Muscle layer of duodenum (tissue), 2 donors: ENCODE measurements around the gene EIF1AD.

Experiments
- H3K27ac ChIP-seq: one replicate; pipeline ENCODE4 v1.7.0; 2013; ENCODE audit warnings: mild to moderate bottlenecking, low read length
- H3K27me3 ChIP-seq: one replicate; pipeline ENCODE4 v1.7.0; 2013; ENCODE audit warnings: low read depth, mild to moderate bottlenecking, control low read depth, low read length
- H3K36me3 ChIP-seq, 2 donors: one replicate each; pipeline ENCODE4 v1.7.0; 2013; ENCODE audit warnings: low read length in 2 of 2, control low read depth in 1 of 2, mild to moderate bottlenecking in 1 of 2; ENCODE audit not compliant: insufficient read depth in 2 of 2, control insufficient read depth in 1 of 2
- H3K4me1 ChIP-seq, 2 donors: one replicate each; pipeline ENCODE4 v1.7.0; 2013; ENCODE audit warnings: low read length in 2 of 2, mild to moderate bottlenecking in 2 of 2, control low read depth in 1 of 2, moderate library complexity in 1 of 2; ENCODE audit not compliant: insufficient read depth in 2 of 2, control insufficient read depth in 1 of 2
- H3K4me3 ChIP-seq, 2 donors: one replicate each; pipeline ENCODE4 v1.7.0; 2013; ENCODE audit warnings: low read length in 2 of 2, low read depth in 1 of 2, mild to moderate bottlenecking in 1 of 2
- H3K9me3 ChIP-seq, 2 donors: one replicate each; pipeline ENCODE4 v1.7.0; 2013; ENCODE audit warnings: low read length in 2 of 2, control low read depth in 1 of 2, mild to moderate bottlenecking in 1 of 2; ENCODE audit not compliant: control insufficient read depth in 1 of 2
- donor health status: healthy.

EIF1AD gene

DNA sequence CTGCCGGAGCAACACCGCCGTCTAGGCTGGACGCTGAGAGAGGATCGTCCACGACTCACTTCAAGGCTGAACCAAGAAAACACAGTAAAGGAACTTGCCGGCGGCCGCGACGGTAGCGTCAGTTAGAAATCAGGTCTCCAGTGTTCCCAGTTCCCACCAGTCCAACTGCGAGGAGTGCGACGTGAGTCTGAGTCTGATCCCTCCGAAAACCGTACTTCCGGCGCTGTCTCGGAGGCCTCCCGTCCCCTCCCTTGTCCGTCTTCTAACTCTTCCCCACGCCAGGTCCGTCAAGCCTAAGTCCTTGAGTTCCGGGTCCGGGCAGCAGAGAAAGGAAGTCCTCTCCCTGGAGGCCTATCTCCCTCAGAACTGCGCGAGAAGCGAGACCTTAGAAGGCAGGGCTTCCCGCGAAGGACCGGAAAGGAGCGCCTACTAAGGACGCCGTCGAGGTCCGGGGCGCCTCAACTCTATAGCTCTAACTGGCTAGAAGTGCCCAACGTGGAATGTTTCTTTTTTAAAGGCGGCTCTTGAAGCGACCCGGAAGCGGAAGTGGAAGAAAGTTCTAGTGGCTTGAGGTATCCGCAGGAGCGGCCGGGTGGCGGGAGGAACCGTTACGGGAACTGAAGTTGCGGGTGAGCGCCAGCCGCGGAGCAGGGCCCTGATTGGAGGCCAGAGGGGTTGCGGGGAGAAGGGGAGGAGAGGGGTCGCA lies at the start of gene EIF1AD, which contains the start of gene BANF1:
Gene EIF1AD (minus strand): TSS at position 216 of the 706 bp plus-strand sequence. CDS start 1,768 bp downstream, outside the sequence.
Gene BANF1 (plus strand): TSS at position 562 of the 706 bp plus-strand sequence. CDS start 748 bp downstream, outside the sequence.
- H3K27me3 ChIP-seq: no peaks in the 10 kb centered on the region
- peak within 1 kb of the TSS; percentile 100 for H3K4me3 ChIP-seq
- peaks cover 43 to 54% of the 10 kb centered on the region in 2 donors for H3K36me3 ChIP-seq
- H3K4me1 ChIP-seq: peaks cover 8 to 26% of the 10 kb centered on the region in 2 donors
- no peaks in the 10 kb centered on the region for H3K9me3 ChIP-seq
- peak within 1 kb of the TSS; percentile 96 for H3K27ac ChIP-seq

DNA sequence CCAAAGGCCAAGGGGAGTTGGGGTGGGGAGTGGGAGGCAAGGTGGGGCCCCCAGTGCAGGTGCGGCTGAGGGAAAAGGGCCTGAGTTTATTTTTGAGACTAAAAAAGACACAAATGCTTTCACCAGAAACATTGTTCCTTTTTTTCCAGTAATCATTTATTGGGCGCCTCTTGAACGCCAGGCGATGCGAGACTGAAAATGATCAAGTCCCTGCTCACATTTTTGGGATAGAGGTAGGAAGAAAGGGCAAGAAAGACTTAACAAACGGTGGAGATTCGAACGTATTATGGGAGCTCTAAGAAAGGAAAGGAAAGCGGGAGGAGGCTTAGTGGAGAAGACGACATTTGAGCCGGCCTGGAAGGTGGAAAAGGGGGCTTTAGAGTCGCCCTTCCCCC lies 49.4 kb upstream of the EIF1AD start:
- peaks cover 17 to 18% of the 10 kb centered on the region in 2 donors for H3K36me3 ChIP-seq
- H3K27ac ChIP-seq: peak overlapping the region; percentile 86
- H3K27me3 ChIP-seq: peaks cover 3% of the 10 kb centered on the region
- no peaks in the 10 kb centered on the region for H3K9me3 ChIP-seq
- H3K4me1 ChIP-seq: peaks cover 13 to 22% of the 10 kb centered on the region in 2 donors
- H3K4me3 ChIP-seq: peak overlapping the region; percentile 80 to 100

DNA sequence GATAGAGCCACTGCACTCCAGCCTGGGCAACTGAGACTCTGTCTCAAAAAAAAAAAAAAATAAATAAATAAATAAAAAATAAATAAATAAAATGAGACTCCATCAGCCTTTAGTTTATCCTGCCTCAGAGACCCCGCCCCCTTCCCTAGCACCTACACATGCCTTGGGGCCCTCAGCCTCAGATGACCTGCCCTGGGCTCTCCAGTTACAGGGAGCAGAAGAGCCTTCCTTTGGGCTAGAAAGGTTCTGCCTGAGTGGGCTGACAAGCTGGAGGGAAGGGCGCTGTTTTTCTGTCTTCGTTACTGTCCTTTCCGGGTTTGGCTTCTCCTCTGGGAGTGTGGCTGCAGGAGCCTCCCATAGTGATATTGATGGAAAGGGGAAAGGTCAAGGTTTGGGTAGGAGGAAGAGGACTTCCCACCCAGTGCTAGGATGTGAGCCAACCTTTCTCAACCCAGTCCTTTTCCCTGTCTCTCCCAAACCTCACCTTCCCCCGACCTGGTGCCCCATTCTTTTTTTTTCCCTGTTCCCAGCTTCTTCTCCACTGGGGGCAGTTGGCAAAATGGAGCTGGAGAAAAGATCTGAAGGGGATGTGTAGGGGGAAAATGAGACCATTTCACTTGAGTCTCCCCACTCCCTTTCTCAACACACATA lies 48.7 kb upstream of the EIF1AD start:
- no peaks in the 10 kb centered on the region for H3K9me3 ChIP-seq
- H3K27me3 ChIP-seq: peaks cover 3% of the 10 kb centered on the region
- peaks cover 14 to 15% of the 10 kb centered on the region in 2 donors for H3K36me3 ChIP-seq
- peak overlapping the region; percentile 86 for H3K27ac ChIP-seq
- peaks cover 13 to 22% of the 10 kb centered on the region in 2 donors for H3K4me1 ChIP-seq
- peak overlapping the region in 1 of 2 donors; percentile 80 for H3K4me3 ChIP-seq

DNA sequence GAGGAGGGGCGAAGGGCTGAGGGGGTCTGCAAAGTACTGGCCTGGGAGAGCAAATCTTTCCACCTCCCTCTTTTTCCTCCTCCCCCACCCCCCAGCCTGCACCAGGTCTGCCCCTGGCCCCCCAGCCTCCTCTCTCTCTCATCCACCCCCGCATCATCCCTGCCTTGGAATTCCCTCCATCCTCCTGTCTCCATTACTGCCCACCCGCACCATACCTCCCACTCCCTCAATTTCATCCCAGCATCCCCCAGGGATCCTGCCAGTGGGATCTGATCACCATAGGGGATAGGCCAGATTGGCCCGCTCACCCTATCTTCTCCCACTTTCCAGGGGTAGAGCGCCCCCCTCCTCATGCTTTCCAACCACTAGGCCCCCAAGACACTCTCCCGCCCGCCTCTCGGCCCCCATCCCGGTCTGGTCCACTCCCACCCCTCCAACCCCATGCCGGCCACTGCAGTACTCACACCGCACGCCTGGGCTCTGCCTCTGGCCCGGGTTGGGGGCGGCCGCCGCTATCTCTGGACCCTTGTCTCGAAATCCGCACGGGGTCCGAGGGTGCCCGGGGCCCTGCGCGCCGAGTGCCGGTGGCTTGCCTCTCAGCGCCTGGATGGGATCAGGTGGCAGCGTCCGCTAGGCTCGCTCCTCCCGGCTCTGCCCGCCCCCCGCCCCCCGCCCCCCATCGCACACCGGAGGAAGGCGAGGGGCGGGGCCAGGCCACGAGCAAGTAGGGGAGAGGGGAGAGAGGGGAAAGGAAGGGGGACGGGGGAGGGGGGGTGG lies 46.8 kb upstream of the EIF1AD start, which contains the start of gene GAL3ST3:
Gene GAL3ST3 (minus strand): TSS at position 615 of the 777 bp plus-strand sequence. CDS start 3,746 bp downstream, outside the sequence.
- Histone ChIP-seq H3K36me3 (no peaks in the 10 kb centered on the region), H3K27ac (no peak within 1 kb of the TSS), H3K4me1 (peaks cover 13 to 24% of the 10 kb centered on the region in 2 donors), H3K4me3 (no peak within 1 kb of the TSS), H3K9me3 (no peaks in the 10 kb centered on the region), H3K27me3 (peaks cover 3% of the 10 kb centered on the region)

DNA sequence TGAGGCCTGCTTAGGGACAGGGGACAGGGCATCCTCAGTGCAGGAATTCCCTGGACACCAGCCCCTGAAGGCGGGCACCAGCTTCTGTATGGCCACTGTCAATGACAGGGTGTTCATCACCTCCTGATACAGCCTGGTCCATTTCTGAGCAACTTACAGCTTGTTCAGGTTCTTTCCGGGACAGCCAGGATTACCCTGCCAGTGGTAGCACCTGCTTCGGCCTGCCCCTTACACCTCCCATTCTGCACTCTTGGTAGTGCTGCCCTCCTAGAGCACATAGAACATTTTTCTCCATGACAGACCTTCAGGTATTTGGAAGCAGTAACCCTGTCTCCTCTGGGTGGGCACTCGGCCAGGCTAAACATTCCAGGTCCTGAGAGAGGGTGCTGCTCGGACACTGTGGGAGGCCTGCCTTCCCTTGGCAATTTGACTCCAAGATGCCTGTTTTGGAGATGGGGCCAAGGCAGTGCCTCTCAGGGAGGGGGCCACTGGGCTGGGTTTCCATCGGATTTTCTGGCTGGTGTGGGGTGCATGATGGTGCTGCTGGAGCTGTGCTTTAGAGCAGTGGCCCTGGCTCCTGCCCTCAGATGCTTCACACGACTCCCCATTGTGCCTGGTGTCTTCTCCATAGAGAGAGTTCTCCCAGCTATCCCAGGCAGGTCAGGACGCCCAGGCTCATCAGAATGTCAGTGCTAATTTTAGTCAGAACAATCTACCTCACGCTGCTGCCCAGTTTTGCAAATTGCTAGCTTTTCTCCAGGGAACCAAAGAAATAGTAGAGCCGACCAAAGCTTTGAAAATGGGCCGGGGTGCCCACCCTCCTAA lies 45.8 kb upstream of the EIF1AD start:
- peaks cover 3% of the 10 kb centered on the region for H3K27me3 ChIP-seq
- no peak overlapping the region for H3K27ac ChIP-seq
- H3K4me1 ChIP-seq: peaks cover 6 to 14% of the 10 kb centered on the region in 2 donors
- no peaks in the 10 kb centered on the region for H3K36me3 ChIP-seq
- H3K9me3 ChIP-seq: no peaks in the 10 kb centered on the region
- no peak overlapping the region for H3K4me3 ChIP-seq

DNA sequence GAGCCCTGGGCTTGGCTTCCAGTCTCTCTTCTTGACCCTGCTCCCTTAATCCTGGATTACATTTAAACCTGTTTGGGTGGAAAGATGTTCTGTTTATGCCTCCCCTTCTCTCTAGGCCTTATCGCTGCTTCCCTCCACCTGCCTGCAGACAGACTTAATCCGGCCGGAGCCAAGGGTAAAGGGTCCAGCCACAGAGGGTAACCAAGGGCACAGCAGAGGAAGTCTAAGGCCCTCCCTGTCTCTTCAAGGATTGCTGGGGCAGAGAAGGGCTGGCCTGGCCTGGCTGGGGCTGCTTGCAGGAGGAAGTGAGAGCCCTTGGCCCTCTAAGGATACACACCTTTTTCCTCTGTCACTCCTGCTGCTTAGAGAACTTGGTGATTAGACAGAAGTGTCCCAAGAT lies 44.9 kb upstream of the EIF1AD start:
- Histone ChIP-seq H3K27ac (no peak overlapping the region), H3K4me1 (peaks cover 6 to 12% of the 10 kb centered on the region in 2 donors), H3K27me3 (peaks cover 3% of the 10 kb centered on the region), H3K4me3 (no peak overlapping the region), H3K9me3 (no peaks in the 10 kb centered on the region), H3K36me3 (no peaks in the 10 kb centered on the region)

DNA sequence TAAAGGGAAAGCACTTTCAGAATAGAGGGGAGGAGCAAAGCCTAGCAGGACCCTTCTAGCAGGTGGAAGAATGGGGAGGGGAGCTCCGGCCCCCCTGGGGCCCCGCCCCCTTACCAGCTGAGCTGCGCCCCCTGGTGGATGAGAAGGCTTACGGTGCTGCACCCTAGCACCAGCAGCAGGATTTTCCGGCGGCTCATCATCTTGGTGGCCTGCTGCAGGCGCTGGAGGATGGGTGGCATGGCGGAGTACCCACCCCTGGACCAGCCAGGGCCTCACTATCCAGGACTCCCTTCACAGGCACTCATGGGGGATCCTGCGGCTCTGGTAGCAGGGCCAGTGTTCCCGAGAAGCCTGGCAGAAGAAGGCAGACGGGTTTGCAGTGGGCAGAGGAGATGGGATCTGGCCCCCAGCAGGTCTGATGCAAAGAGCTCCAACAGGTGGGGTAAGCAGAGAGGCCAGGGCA lies 43.3 kb upstream of the EIF1AD start:
- H3K9me3 ChIP-seq: no peaks in the 10 kb centered on the region
- H3K4me3 ChIP-seq: no peak overlapping the region
- H3K27ac ChIP-seq: no peak overlapping the region

DNA sequence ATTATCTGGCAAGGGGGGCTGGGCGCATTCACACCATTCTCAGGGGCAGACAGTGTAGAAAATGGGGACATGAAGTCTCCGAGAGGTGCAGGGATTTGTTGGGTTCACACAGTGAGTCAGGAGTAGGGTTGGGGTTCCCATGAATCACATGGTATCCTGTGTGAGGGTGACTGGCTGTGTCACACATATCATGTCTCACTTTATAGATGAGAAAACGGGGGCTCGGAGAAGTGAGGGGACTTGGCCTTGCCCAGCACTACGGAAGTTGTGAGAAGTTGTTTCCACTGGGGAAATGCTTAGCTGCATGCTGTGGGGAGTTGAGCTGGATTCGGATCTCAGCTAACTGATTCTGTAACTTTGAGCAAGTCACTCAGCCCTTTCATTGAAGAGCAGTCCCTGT lies 42.8 kb upstream of the EIF1AD start:
- Histone ChIP-seq H3K27ac (no peak overlapping the region), H3K36me3 (no peaks in the 10 kb centered on the region), H3K9me3 (no peaks in the 10 kb centered on the region), H3K4me1 (peaks cover 0 to 12% of the 10 kb centered on the region in 2 donors), H3K27me3 (peaks cover 3% of the 10 kb centered on the region), H3K4me3 (no peak overlapping the region)

More for the DNA sequence above, 43.3 kb upstream of the EIF1AD start:
- Histone ChIP-seq H3K4me1 (peaks cover 0 to 12% of the 10 kb centered on the region in 2 donors), H3K36me3 (no peaks in the 10 kb centered on the region), H3K27me3 (peaks cover 3% of the 10 kb centered on the region)

DNA sequence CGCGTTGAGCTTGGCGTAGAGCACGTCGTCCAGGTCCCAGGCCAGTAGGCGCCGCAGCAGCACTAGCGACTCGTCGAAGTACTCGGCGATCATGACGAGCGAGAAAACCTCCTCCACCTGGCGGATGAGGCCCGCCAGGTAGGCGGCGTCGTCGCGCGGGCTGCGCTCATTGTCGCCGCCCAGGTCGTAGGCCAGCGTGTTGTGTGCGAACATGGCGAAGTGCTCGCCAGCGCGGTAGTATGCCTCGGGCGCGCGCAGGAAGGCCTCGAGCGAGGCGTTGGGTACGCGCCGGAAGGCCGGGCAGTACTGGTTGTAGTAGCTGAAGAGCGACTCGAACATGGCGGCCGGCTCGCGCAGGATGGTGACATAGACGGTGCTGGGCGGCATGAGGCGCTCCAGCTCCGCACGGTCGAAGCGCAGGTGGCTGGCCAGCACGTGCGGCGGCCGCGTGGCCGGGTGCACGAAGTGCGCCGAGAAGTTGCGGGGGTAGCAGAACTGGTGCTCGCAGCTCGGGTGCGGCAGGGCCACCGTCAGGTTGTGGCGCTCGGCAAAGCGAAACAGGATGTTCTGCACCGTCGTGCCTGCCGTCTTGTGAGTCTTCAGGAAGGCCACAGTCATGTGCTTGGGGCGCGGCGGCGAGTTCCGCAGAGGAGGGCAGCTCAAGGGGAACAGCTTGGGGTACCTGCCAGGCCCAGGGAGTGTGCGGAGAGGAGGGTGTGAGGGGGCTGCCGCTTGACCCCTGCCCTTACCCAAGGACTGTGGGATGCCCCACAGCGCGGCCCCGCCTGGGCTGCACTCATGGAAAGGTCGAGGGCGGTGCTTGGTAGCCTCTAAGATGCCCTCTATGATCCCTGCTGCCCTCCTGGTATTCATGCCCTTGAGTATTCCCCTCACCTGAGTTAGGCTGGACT lies 41.3 kb upstream of the EIF1AD start:
- H3K27ac ChIP-seq: no peak overlapping the region
- H3K27me3 ChIP-seq: peaks cover 2% of the 10 kb centered on the region
- peaks cover 0 to 4% of the 10 kb centered on the region in 2 donors for H3K4me1 ChIP-seq
- H3K36me3 ChIP-seq: no peaks in the 10 kb centered on the region
- no peaks in the 10 kb centered on the region for H3K9me3 ChIP-seq
- no peak overlapping the region for H3K4me3 ChIP-seq
